Gastroesophageal sphincter (tissue), 4 donors: Measurements from ENCODE around the gene RYR2. TPM values are rescaled to one million over a fixed set of nuclear protein-coding genes. Genes with fewer than 3 reads are reported as not detected.
A peak's percentile ranks its signal among the peaks of the same experiment; 100 is the strongest.

ENCODE experiments used
- ATAC-seq: fragments of 150-250 bp; one replicate; pipeline ENCODE4 v1.9.1; 2016; ENCODE audit warnings: mild to moderate bottlenecking, moderate library complexity
- H3K27ac ChIP-seq, 4 donors: fragments of 200-600 bp; sonication (generic) in 3 of 4; 1 replicate in 3 of 4; 2 replicates in 1 of 4; pipeline ENCODE4 v1.5.1; 2016 to 2019
- H3K27me3 ChIP-seq: fragments of 200-600 bp; sonication (generic); one replicate; pipeline ENCODE4 v1.5.1; 2019
- H3K36me3 ChIP-seq, 2 donors: fragments of 200-600 bp; sonication (generic); one replicate each; pipeline ENCODE4 v1.5.1; 2019; ENCODE audit warnings: control low read depth in 1 of 2
- H3K4me1 ChIP-seq, 3 donors: fragments of 200-600 bp; sonication (generic); 1 replicate in 2 of 3; 2 replicates in 1 of 3; pipeline ENCODE4 v1.5.1; 2016 to 2019; ENCODE audit warnings: control low read depth in 2 of 3
- H3K4me3 ChIP-seq, 2 donors: fragments of 200-600 bp; sonication (generic); one replicate each; pipeline ENCODE4 v1.5.1; 2019; ENCODE audit warnings: mild to moderate bottlenecking in 1 of 2, moderate library complexity in 1 of 2
- H3K9me3 ChIP-seq, 3 donors: fragments of 200-600 bp; sonication (generic); one replicate each; pipeline ENCODE4 v1.5.1; 2017 to 2019; ENCODE audit warnings: control low read depth in 2 of 3
- CTCF ChIP-seq, 4 experiments: fragments of 200-600 bp in 2 of 4; fragments of 450-650 bp in 2 of 4; sonication (generic) in 1 of 4; IDR thresholded peaks; one replicate each; pipeline ENCODE4 v1.5.1; 2017 to 2019; ENCODE audit warnings: antibody characterized with exemption in 4 of 4, mild to moderate bottlenecking in 2 of 4, moderate library complexity in 2 of 4
- EP300 ChIP-seq: sonication (generic); formaldehyde crosslinking; IDR thresholded peaks from one replicate; pipeline ENCODE4 v1.6.1; 2017; ENCODE audit warnings: antibody characterized with exemption, mild to moderate bottlenecking
- POLR2A ChIP-seq, 2 donors: fragments of 450-650 bp; IDR thresholded peaks; one replicate each; pipeline ENCODE4 v1.6.1; 2017; ENCODE audit warnings: antibody characterized with exemption in 2 of 2, mild to moderate bottlenecking in 2 of 2, moderate library complexity in 1 of 2
- POLR2AphosphoS5 ChIP-seq: sonication (generic); formaldehyde crosslinking; IDR thresholded peaks from one replicate; pipeline ENCODE4 v1.6.1; 2017; ENCODE audit warnings: antibody characterized with exemption
- WGBS, 2 donors: methylation state at CpG; one replicate each; pipeline ENCODE4 v1.1.5; 2018; ENCODE audit warnings: low coverage in 1 of 2; 5-methylcytosine and 5-hydroxymethylcytosine counted together
- total RNA-seq, 4 donors: library from RNA; depleted of rRNA; stranded (reverse); fragments of >200 nt; gene quantifications; one replicate each; pipeline ENCODE4 v1.1.0, GENCODE V29; 2016

Gene RYR2
- total RNA-seq, 4 donors from 2014 or later: 27.4 to 78.8 (median 42.7) TPM

GRCh38 chr1:237199026-237199425 is 157.0 kb downstream of the RYR2 start:
- Histone ChIP-seq H3K27ac (no peak overlapping the region), H3K4me1 (peaks cover 0 to 18% (median 0%) of the 10 kb centered on the region in 3 donors), H3K36me3 (no peaks in the 10 kb centered on the region), H3K9me3 (no peaks in the 10 kb centered on the region), H3K4me3 (no peak overlapping the region), H3K27me3 (no peaks in the 10 kb centered on the region)
- TF ChIP-seq EP300 (no peak), POLR2A (IDR thresholded peaks at IDR 0.05) (no peak), CTCF (IDR thresholded peaks at IDR 0.05) (no peak), POLR2AphosphoS5 (no peak)
- no peak for ATAC-seq
- WGBS, 2 donors: 61 to 78% methylated on average over 4 to 6 of the region's 6 CpGs

- WGBS, 2 donors: 83 to 89% methylated on average over 4 of the region's 4 CpGs
- Histone ChIP-seq H3K27me3 (no peaks in the 10 kb centered on the region), H3K4me1 (peaks cover 0 to 9% (median 0%) of the 10 kb centered on the region in 3 donors), H3K4me3 (no peak overlapping the region), H3K36me3 (no peaks in the 10 kb centered on the region), H3K27ac (no peak overlapping the region), H3K9me3 (no peaks in the 10 kb centered on the region)
- ATAC-seq: no peak
- TF ChIP-seq POLR2AphosphoS5: no peak
- no peak for TF ChIP-seq CTCF (IDR thresholded peaks at IDR 0.05)
- TF ChIP-seq POLR2A (IDR thresholded peaks at IDR 0.05): no peak
- TF ChIP-seq EP300: no peak
Observed at GRCh38 chr1:237201155-237201554, 159.2 kb downstream of the RYR2 start.

- no peaks in the 10 kb centered on the region for H3K36me3 ChIP-seq
- no peak for ATAC-seq
Observed at GRCh38 chr1:237204841-237205240, 162.9 kb downstream of the RYR2 start.

GRCh38 chr1:237205400-237206064 is 163.5 kb downstream of the RYR2 start:
- TF ChIP-seq EP300 (no peak), POLR2AphosphoS5 (peak; percentile 27), CTCF (IDR thresholded peaks at IDR 0.05) (no peak), POLR2A (IDR thresholded peaks at IDR 0.05) (no peak)
- H3K27ac ChIP-seq: no peak overlapping the region
- no peak for ATAC-seq

More at GRCh38 chr1:237204841-237205240, 162.9 kb downstream of the RYR2 start:
- no peaks in the 10 kb centered on the region for H3K27me3 ChIP-seq
- H3K27ac ChIP-seq: no peak overlapping the region
- 100% methylated on average over 2 of the region's 4 CpGs; no CpG with 5 or more reads in 1 of the 2 donors for WGBS, 2 donors
- TF ChIP-seq EP300 (no peak), POLR2A (IDR thresholded peaks at IDR 0.05) (no peak), POLR2AphosphoS5 (no peak), CTCF (IDR thresholded peaks at IDR 0.05) (no peak)
- H3K4me1 ChIP-seq: no peaks in the 10 kb centered on the region
- no peaks in the 10 kb centered on the region for H3K9me3 ChIP-seq
- no peak overlapping the region for H3K4me3 ChIP-seq

GRCh38 chr1:237206065-237206414 is 164.1 kb downstream of the RYR2 start:
- H3K36me3 ChIP-seq: no peaks in the 10 kb centered on the region
- H3K27me3 ChIP-seq: no peaks in the 10 kb centered on the region
- TF ChIP-seq POLR2AphosphoS5: no peak
- peaks cover 0 to 6% (median under 1%) of the 10 kb centered on the region in 3 donors for H3K4me1 ChIP-seq
- H3K27ac ChIP-seq: no peak overlapping the region
- H3K4me3 ChIP-seq: no peak overlapping the region
- no peak for ATAC-seq
- no peaks in the 10 kb centered on the region for H3K9me3 ChIP-seq
- WGBS, 2 donors: 100% methylated on average over 2 to 3 of the region's 6 CpGs

More at GRCh38 chr1:237205400-237206064, 163.5 kb downstream of the RYR2 start:
- Histone ChIP-seq H3K27me3 (no peaks in the 10 kb centered on the region), H3K4me1 (peaks cover 0 to under 1% (median 0%) of the 10 kb centered on the region in 3 donors), H3K4me3 (no peak overlapping the region), H3K9me3 (no peaks in the 10 kb centered on the region), H3K36me3 (no peaks in the 10 kb centered on the region)
- 35 to 81% methylated on average over 3 to 5 of the region's 14 CpGs for WGBS, 2 donors
